Measurements from ENCODE around the gene GLRA3. TPM values are rescaled to one million over a fixed set of nuclear protein-coding genes. Genes with fewer than 3 reads are reported as not detected.
"Not testable (repeated sequence)": the region's sequence is repeated elsewhere in the genome, so short reads cannot be mapped to it uniquely, and the experiment has no call there.

Gene GLRA3
- total RNA-seq = not detected

GRCh38 chr4:174828845-174829701 is at the start of gene GLRA3:
GLRA3 (minus strand) TSS chr4:174829247; CDS start chr4:174828811, 436 bp downstream.
- Histone ChIP-seq H3K9me3 (no peaks in the 10 kb centered on the region), H3K27ac (no peak within 1 kb of the TSS), H3K27me3 (peaks cover 8% of the 10 kb centered on the region), H3K4me3 (peak within 1 kb of the TSS; percentile 35), H3K36me3 (no peaks in the 10 kb centered on the region), H3K4me1 (peaks cover 7% of the 10 kb centered on the region)
- no peak for DNase-seq (ENCODE audit: low spot score in 2 of 2)
- TF ChIP-seq POLR2A (IDR thresholded peaks at IDR 0.05) (no peak), POLR2AphosphoS5 (IDR thresholded peaks at IDR 0.05) (no peak), EP300 (IDR thresholded peaks at IDR 0.05) (no peak)
- TF ChIP-seq, protein P1, sequence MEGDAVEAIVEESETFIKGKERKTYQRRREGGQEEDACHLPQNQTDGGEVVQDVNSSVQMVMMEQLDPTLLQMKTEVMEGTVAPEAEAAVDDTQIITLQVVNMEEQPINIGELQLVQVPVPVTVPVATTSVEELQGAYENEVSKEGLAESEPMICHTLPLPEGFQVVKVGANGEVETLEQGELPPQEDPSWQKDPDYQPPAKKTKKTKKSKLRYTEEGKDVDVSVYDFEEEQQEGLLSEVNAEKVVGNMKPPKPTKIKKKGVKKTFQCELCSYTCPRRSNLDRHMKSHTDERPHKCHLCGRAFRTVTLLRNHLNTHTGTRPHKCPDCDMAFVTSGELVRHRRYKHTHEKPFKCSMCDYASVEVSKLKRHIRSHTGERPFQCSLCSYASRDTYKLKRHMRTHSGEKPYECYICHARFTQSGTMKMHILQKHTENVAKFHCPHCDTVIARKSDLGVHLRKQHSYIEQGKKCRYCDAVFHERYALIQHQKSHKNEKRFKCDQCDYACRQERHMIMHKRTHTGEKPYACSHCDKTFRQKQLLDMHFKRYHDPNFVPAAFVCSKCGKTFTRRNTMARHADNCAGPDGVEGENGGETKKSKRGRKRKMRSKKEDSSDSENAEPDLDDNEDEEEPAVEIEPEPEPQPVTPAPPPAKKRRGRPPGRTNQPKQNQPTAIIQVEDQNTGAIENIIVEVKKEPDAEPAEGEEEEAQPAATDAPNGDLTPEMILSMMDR (IDR thresholded peaks at IDR 0.05) = no peak
- WGBS = 3% methylated on average over 40 of the region's 40 CpGs

- Histone ChIP-seq H3K27ac (no peak overlapping the region), H3K4me3 (no peak overlapping the region), H3K4me1 (no peaks in the 10 kb centered on the region), H3K36me3 (no peaks in the 10 kb centered on the region), H3K9me3 (no peaks in the 10 kb centered on the region), H3K27me3 (no peaks in the 10 kb centered on the region)
- no peak for DNase-seq (ENCODE audit: low spot score in 2 of 2)
- TF ChIP-seq POLR2A (IDR thresholded peaks at IDR 0.05) (no peak), POLR2AphosphoS5 (IDR thresholded peaks at IDR 0.05) (no peak), EP300 (IDR thresholded peaks at IDR 0.05) (no peak)
- TF ChIP-seq, protein P1 (IDR thresholded peaks at IDR 0.05) = no peak
- WGBS = 77% methylated on average over 1 of the region's 1 CpG
Observed at GRCh38 chr4:174874898-174875297, 45.9 kb upstream of the GLRA3 start.

DNA sequence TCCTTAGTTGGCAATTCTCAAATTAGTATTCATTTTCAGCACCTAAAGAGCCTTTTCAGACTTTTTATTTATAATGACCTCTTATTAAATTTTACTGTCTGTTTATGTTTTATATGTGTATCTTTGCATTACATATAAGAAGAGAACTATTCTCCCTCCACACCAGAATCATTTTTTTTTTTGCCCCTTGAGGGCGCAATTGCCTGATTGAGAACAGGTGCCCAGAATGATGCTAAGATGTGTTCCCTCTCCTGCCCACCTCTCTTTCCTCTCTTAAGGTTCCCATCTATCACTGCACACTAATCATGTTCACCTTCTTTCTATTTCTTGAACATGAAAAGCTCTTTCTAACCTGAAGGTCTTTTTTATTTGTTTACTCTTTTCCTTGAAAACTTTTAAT is 44.9 kb upstream of the GLRA3 start:
- H3K27ac ChIP-seq = no peak overlapping the region
- TF ChIP-seq POLR2AphosphoS5 (IDR thresholded peaks at IDR 0.05) = no peak
- TF ChIP-seq POLR2A (IDR thresholded peaks at IDR 0.05) = no peak
- H3K27me3 ChIP-seq = no peaks in the 10 kb centered on the region
- WGBS = 45% methylated on average over 1 of the region's 1 CpG
- no peak overlapping the region for H3K4me3 ChIP-seq
- DNase-seq (ENCODE audit: low spot score in 2 of 2) = no peak
- H3K9me3 ChIP-seq = no peaks in the 10 kb centered on the region
- H3K36me3 ChIP-seq = no peaks in the 10 kb centered on the region
- H3K4me1 ChIP-seq = no peaks in the 10 kb centered on the region

DNA sequence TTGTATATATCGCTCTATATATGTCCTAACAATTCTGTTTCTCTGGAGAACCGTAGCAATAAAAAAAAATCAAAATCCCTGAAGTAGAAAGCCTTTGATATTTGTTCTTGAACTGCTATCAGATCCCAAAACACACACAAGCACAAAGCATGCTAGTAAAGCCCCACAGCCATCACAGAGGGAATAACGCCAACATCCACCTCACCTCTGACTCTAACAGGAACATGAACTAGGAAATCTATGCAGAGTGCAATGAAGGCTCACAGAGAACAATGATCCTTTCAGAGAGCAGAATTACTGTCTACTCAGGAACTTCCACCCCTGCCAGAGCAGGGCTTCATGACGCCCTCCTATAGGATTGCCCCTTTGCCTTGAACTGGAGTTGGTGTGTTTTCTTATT is 44.1 kb upstream of the GLRA3 start:
- not testable (repeated sequence) for H3K36me3 ChIP-seq; H3K4me1 ChIP-seq; H3K27me3 ChIP-seq; DNase-seq (ENCODE audit: low spot score in 2 of 2); H3K4me3 ChIP-seq; H3K27ac ChIP-seq; H3K9me3 ChIP-seq
- WGBS = 57% methylated on average over 4 of the region's 4 CpGs

DNA sequence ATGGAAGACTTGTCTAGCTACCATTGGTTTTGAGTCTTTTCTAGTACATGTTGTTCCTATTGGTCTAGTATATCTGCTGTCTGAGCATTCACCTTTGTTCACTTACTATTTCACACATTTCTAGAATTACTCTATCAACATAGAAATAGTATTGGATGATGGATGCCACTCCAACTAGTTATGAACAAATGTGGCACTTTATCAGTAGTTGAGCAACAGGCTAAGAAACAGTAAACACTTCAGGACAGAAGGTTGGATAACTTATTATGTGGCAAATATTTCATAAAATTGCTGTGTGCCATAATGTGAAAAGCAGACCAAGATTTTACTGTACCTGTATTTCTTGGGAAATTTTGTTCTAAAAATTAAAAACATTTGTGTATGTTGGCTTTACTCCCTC is 42.4 kb upstream of the GLRA3 start:
- no peak overlapping the region for H3K4me3 ChIP-seq
- no peaks in the 10 kb centered on the region for H3K27me3 ChIP-seq
- H3K27ac ChIP-seq = no peak overlapping the region
- no peak for TF ChIP-seq POLR2AphosphoS5 (IDR thresholded peaks at IDR 0.05)
- TF ChIP-seq, protein P1 (IDR thresholded peaks at IDR 0.05) = no peak
- TF ChIP-seq POLR2A (IDR thresholded peaks at IDR 0.05) = no peak
- TF ChIP-seq EP300 (IDR thresholded peaks at IDR 0.05) = no peak
- no peaks in the 10 kb centered on the region for H3K36me3 ChIP-seq
- H3K9me3 ChIP-seq = no peaks in the 10 kb centered on the region
- H3K4me1 ChIP-seq = no peaks in the 10 kb centered on the region
- DNase-seq (ENCODE audit: low spot score in 2 of 2) = no peak

DNA sequence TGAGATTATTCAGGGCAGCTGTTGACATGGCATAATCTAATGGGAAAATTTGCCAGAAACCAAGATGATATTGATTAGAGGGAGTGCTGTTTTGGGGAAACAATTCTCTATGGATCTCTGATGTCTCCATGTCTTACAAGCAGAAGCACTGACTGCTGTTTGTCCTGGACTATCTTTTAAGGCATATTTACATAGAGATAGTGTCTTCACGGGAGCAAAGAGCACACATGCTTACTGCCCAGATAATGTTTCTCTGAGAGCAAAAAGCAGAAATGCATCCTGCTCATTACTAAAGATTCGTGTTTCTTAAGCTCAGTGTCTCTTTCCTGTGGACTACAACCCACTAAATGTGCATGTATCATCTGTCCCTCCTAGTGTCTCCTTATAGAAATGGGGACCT is 41.3 kb upstream of the GLRA3 start:
- H3K27ac ChIP-seq = no peak overlapping the region
- no peak for DNase-seq (ENCODE audit: low spot score in 2 of 2)
- H3K9me3 ChIP-seq = no peaks in the 10 kb centered on the region
- no peaks in the 10 kb centered on the region for H3K27me3 ChIP-seq
- H3K4me3 ChIP-seq = no peak overlapping the region
- H3K36me3 ChIP-seq = no peaks in the 10 kb centered on the region
- 50% methylated on average over 2 of the region's 2 CpGs for WGBS
- TF ChIP-seq, protein P1 (IDR thresholded peaks at IDR 0.05) = no peak
- no peak for TF ChIP-seq POLR2AphosphoS5 (IDR thresholded peaks at IDR 0.05)
- H3K4me1 ChIP-seq = no peaks in the 10 kb centered on the region
